OCI-LY1 (cell line): Measurements from ENCODE around the gene L3MBTL4.

ENCODE experiments used
- H2AFZ ChIP-seq: fragments of 200-600 bp; sonication (generic), shearing (Covaris generic); 2 replicates; pipeline ENCODE4 v1.6.0; 2014; ENCODE audit warnings: antibody characterized with exemption, mild to moderate bottlenecking, low read length
- H3F3A ChIP-seq: fragments of 200-600 bp; sonication (generic), shearing (Covaris generic); 2 replicates; pipeline ENCODE4 v1.6.0; 2014; ENCODE audit warnings: mild to moderate bottlenecking, antibody characterized with exemption, low read length, moderate library complexity; ENCODE audit not compliant: insufficient read depth
- H3K27ac ChIP-seq: fragments of 200-600 bp; sonication (generic); 2 replicates; pipeline ENCODE4 v1.5.1; 2014; ENCODE audit warnings: low read length, mixed run types, mild to moderate bottlenecking, low read depth; ENCODE audit not compliant: poor library complexity, severe bottlenecking
- H3K27me3 ChIP-seq: fragments of 200-600 bp; sonication (generic); 2 replicates; pipeline ENCODE4 v1.6.0; 2014; ENCODE audit warnings: antibody characterized with exemption, mild to moderate bottlenecking, low read length, moderate library complexity; ENCODE audit not compliant: insufficient read depth
- H3K36me3 ChIP-seq: fragments of 200-600 bp; sonication (generic); 2 replicates; pipeline ENCODE4 v1.6.1; 2014; ENCODE audit warnings: mild to moderate bottlenecking, antibody characterized with exemption, low read length, moderate library complexity, mixed read lengths; ENCODE audit not compliant: insufficient read depth
- H3K4me1 ChIP-seq: fragments of 200-600 bp; sonication (generic); 2 replicates; pipeline ENCODE4 v1.5.1; 2014; ENCODE audit warnings: mild to moderate bottlenecking, low read length, moderate library complexity; ENCODE audit not compliant: insufficient read depth, severe bottlenecking
- H3K4me2 ChIP-seq: fragments of 200-600 bp; sonication (generic), shearing (Covaris generic); 2 replicates; pipeline ENCODE4 v1.6.1; 2014; ENCODE audit warnings: low read length
- H3K4me3 ChIP-seq: fragments of 200-600 bp; sonication (generic); 2 replicates; pipeline ENCODE4 v1.5.1; 2014; ENCODE audit warnings: low read length, low read depth, mild to moderate bottlenecking, mixed read lengths; ENCODE audit not compliant: poor library complexity, severe bottlenecking
- H3K79me2 ChIP-seq: fragments of 200-600 bp; shearing (Covaris generic); 2 replicates; pipeline ENCODE4 v1.6.1; 2016; ENCODE audit warnings: mixed run types, low read length, mixed read lengths; ENCODE audit not compliant: insufficient read depth
- H3K9ac ChIP-seq: fragments of 200-600 bp; sonication (generic), shearing (Covaris generic); 2 replicates; pipeline ENCODE4 v1.6.1; 2014; ENCODE audit warnings: mild to moderate bottlenecking, low read length, mixed read lengths
- H3K9me2 ChIP-seq: fragments of 200-600 bp; sonication (generic), shearing (Covaris generic); 2 replicates; pipeline ENCODE4 v1.6.1; 2014; ENCODE audit warnings: low read depth, mild to moderate bottlenecking, low read length, mixed read lengths
- H3K9me3 ChIP-seq: fragments of 200-600 bp; shearing (Covaris generic); 2 replicates; pipeline ENCODE4 v1.6.1; 2014; ENCODE audit warnings: low read length, mixed read lengths
- H4K20me1 ChIP-seq: fragments of 200-600 bp; sonication (generic), shearing (Covaris generic); 2 replicates; pipeline ENCODE4 v1.6.0; 2016; ENCODE audit warnings: mild to moderate bottlenecking, low read length; ENCODE audit not compliant: insufficient read depth
- CTCF ChIP-seq: fragments of 200-600 bp; sonication (generic), shearing (Covaris generic); IDR thresholded peaks from 2 replicates; pipeline ENCODE4 v1.5.1; 2017; ENCODE audit warnings: mild to moderate bottlenecking, antibody characterized with exemption, low read length, moderate library complexity, mixed read lengths
- EZH2 ChIP-seq: fragments of 200-600 bp; sonication (generic), shearing (Covaris generic); IDR thresholded peaks from 2 replicates; pipeline ENCODE4 v1.8.0; 2017; ENCODE audit warnings: borderline replicate concordance, mixed run types, mild to moderate bottlenecking, antibody characterized with exemption, low read length, moderate library complexity, mixed read lengths

Gene L3MBTL4

GRCh38 chr18:5974696-5975095, 440.0 kb downstream of the L3MBTL4 start:
- no peak overlapping the region for H3K27ac ChIP-seq

DNA sequence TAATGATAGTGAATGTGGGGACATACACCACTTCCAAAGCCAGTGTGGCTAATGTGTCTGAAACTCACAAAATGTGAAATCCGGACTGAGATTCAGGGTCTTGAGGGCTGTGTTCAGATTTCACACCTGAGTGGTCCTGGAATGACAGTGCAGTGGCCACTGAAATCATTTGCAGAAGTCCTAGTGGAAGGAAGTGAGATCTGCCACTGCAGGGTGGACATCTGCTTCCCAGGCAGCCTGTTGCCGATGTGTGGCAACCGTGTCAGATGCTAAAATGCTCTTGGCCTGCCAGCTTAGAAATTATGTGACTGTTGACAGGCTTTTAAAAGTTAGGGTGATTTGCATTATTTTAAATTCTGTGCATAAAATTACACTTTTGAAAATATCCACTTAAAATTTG, 441.6 kb downstream of the L3MBTL4 start:
- TF ChIP-seq CTCF (no peak), EZH2 (no peak)
- Histone ChIP-seq H3K9me3 (no peaks in the 10 kb centered on the region), H3K79me2 (no peaks in the 10 kb centered on the region), H3K27me3 (no peaks in the 10 kb centered on the region), H3K27ac (no peak overlapping the region), H4K20me1 (no peaks in the 10 kb centered on the region), H3K4me1 (no peaks in the 10 kb centered on the region), H3K9me2 (no peaks in the 10 kb centered on the region), H3F3A (no peaks in the 10 kb centered on the region), H3K4me3 (no peak overlapping the region), H3K9ac (no peak overlapping the region), H3K4me2 (no peak overlapping the region), H3K36me3 (no peaks in the 10 kb centered on the region), H2AFZ (no peak overlapping the region)

More at GRCh38 chr18:5974696-5975095, 440.0 kb downstream of the L3MBTL4 start:
- no peaks in the 10 kb centered on the region for H3K27me3 ChIP-seq
- no peak overlapping the region for H2AFZ ChIP-seq
- H3K9me2 ChIP-seq, result no peaks in the 10 kb centered on the region
- TF ChIP-seq EZH2 (no peak), CTCF (no peak)
- no peaks in the 10 kb centered on the region for H3K36me3 ChIP-seq
- H3K9ac ChIP-seq, result no peak overlapping the region
- no peaks in the 10 kb centered on the region for H3F3A ChIP-seq
- H3K4me2 ChIP-seq, result no peak overlapping the region
- H3K4me1 ChIP-seq, result no peaks in the 10 kb centered on the region
- H3K9me3 ChIP-seq, result no peaks in the 10 kb centered on the region
- H3K4me3 ChIP-seq, result no peak overlapping the region
- no peaks in the 10 kb centered on the region for H4K20me1 ChIP-seq
- H3K79me2 ChIP-seq, result no peaks in the 10 kb centered on the region

- Histone ChIP-seq H3K4me3 (no peak overlapping the region), H3K4me2 (no peak overlapping the region), H3K79me2 (no peaks in the 10 kb centered on the region), H2AFZ (no peak overlapping the region), H3K27me3 (no peaks in the 10 kb centered on the region), H3K9ac (no peak overlapping the region), H3K4me1 (no peaks in the 10 kb centered on the region), H3K27ac (no peak overlapping the region), H3K9me3 (no peaks in the 10 kb centered on the region), H4K20me1 (no peaks in the 10 kb centered on the region), H3K9me2 (no peaks in the 10 kb centered on the region), H3K36me3 (no peaks in the 10 kb centered on the region), H3F3A (no peaks in the 10 kb centered on the region)
- TF ChIP-seq EZH2, result no peak
Measured at GRCh38 chr18:5972298-5972697, 442.4 kb downstream of the L3MBTL4 start.

- Histone ChIP-seq H3K36me3 (no peaks in the 10 kb centered on the region), H3K27ac (no peak overlapping the region), H3K9me2 (no peaks in the 10 kb centered on the region), H3K4me3 (no peak overlapping the region), H3K79me2 (no peaks in the 10 kb centered on the region), H4K20me1 (no peaks in the 10 kb centered on the region), H3F3A (no peaks in the 10 kb centered on the region), H3K27me3 (no peaks in the 10 kb centered on the region), H3K4me2 (no peak overlapping the region), H2AFZ (no peak overlapping the region), H3K9ac (no peak overlapping the region), H3K9me3 (no peaks in the 10 kb centered on the region), H3K4me1 (no peaks in the 10 kb centered on the region)
- no peak for TF ChIP-seq CTCF
- no peak for TF ChIP-seq EZH2
Measured at GRCh38 chr18:5969989-5970403, 444.7 kb downstream of the L3MBTL4 start.
